T-helper 2 cell (primary cell): Measurements from ENCODE around the gene NUP93.

ENCODE experiments used
- DNase-seq, 5 experiments: peaks; one replicate each; pipeline versions ENCODE4 v3.0.0 to v3.0.0-alpha.2; 2012 to 2022

The NUP93 gene

GRCh38 chr16:56897026-56897799 lies 167.3 kb downstream of the NUP93 start:
- DNase-seq, result no peak

- DNase-seq, result peak in 1 of 5 experiments; percentile 73
These were observed 168.9 kb downstream of the NUP93 start for GRCh38 chr16:56898847-56899246.
